ENCODE measurements around the gene NOP14. TPM values are rescaled to one million over a fixed set of nuclear protein-coding genes. Genes with fewer than 3 reads are reported as not detected.

The NOP14 gene
- total RNA-seq, 1 experiment from 2014 or later, result 50.1 TPM

- no peak overlapping the region for H3T11ph ChIP-seq (ENCODE audit: low read length)
- no peak overlapping the region for H3K4me2 ChIP-seq (ENCODE audit: insufficient read depth, insufficient read length, low read length)
- H4K20me1 ChIP-seq (ENCODE audit: control insufficient read depth, insufficient read depth, insufficient read length), result peaks cover 2% of the 10 kb centered on the region
- H3K9me3 ChIP-seq (ENCODE audit: control insufficient read depth, low read depth, low read length), result no peaks in the 10 kb centered on the region
- H4K5ac ChIP-seq (ENCODE audit: insufficient read length, low read depth, low read length), result no peak overlapping the region
- H3K4me1 Mint-ChIP-seq, result peaks cover 32 to 42% of the 10 kb centered on the region in 2 experiments
- H2BK15ac ChIP-seq (ENCODE audit: low read depth, low read length), result no peak overlapping the region
- no peak overlapping the region for H3K56ac ChIP-seq (ENCODE audit: insufficient read length, low read depth, low read length)
- no peak overlapping the region for H2AK5ac ChIP-seq (ENCODE audit: insufficient read length, low read length)
- H3K9me3 Mint-ChIP-seq, result peaks cover 15 to 30% of the 10 kb centered on the region in 2 experiments
- H3K79me2 ChIP-seq (ENCODE audit: insufficient read depth, low read length), result no peaks in the 10 kb centered on the region
- no peak overlapping the region for H3K4ac ChIP-seq (ENCODE audit: low read depth, low read length)
- no peak overlapping the region for H3K9ac ChIP-seq (ENCODE audit: extremely low read depth, insufficient read length, low read length)
- no peaks in the 10 kb centered on the region for H3K27me3 Mint-ChIP-seq (ENCODE audit: low read depth)
- no peak overlapping the region; the same call in 1 of the 2 replicates for H3K14ac ChIP-seq (ENCODE audit: insufficient read depth, low read length)
- H3K27ac ChIP-seq (ENCODE audit: insufficient read length, low read depth, low read length), result no peak overlapping the region
- no peak overlapping the region for H3K23ac ChIP-seq (ENCODE audit: insufficient read length, low read depth, low read length)
- H3K4me1 ChIP-seq (ENCODE audit: insufficient read depth, low read length), result peaks cover 6% of the 10 kb centered on the region; the same call in 1 of the 2 replicates
- no peak for DNase-seq
- H4K91ac ChIP-seq (ENCODE audit: insufficient read length, low read depth, low read length), result no peak overlapping the region
- H2BK120ac ChIP-seq (ENCODE audit: low read depth, low read length, poor library complexity, severe bottlenecking), result no peak overlapping the region
- H3K36me3 Mint-ChIP-seq (ENCODE audit: insufficient read depth in 1 of 3, low read depth in 3 of 3), result peaks cover 70 to 86% (median 83%) of the 10 kb centered on the region in 3 experiments
- H3K27ac Mint-ChIP-seq, result peak overlapping the region; percentile 78 to 86 (median 84); a peak in 4 of 7 replicates
- H2AFZ ChIP-seq (ENCODE audit: low read length), result no peak overlapping the region
- H2BK5ac ChIP-seq (ENCODE audit: insufficient read length, low read length), result no peak overlapping the region
- no peak for TF ChIP-seq CTCF (conservative IDR thresholded peaks at IDR 0.05)
- WGBS (ENCODE audit: extremely low coverage, insufficient read length, low lambda C conversion rate), result no CpG with 5 or more reads among the region's 8 CpGs
- H3K79me1 ChIP-seq (ENCODE audit: insufficient read depth, low read depth, low read length, poor library complexity, severe bottlenecking), result no peaks in the 10 kb centered on the region
- no peak overlapping the region for H3K18ac ChIP-seq (ENCODE audit: insufficient read length, low read depth, low read length)
- no peak overlapping the region for H3K4me3 Mint-ChIP-seq
- H2BK12ac ChIP-seq (ENCODE audit: insufficient read length, low read depth, low read length), result no peak overlapping the region
- no peaks in the 10 kb centered on the region for H3K27me3 ChIP-seq (ENCODE audit: insufficient read depth, low read length)
- H2BK20ac ChIP-seq (ENCODE audit: low read depth, low read length, poor library complexity, severe bottlenecking), result no peak overlapping the region
- H4K8ac ChIP-seq (replicated peaks; ENCODE audit: insufficient read length, low read depth, low read length), result no peak overlapping the region
- H3K23me2 ChIP-seq (ENCODE audit: insufficient read length, low read depth, low read length, poor library complexity, severe bottlenecking), result no peaks in the 10 kb centered on the region
These were observed 38.9 kb downstream of the NOP14 start for GRCh38 chr4:2924286-2924685.

Measured in H9 (cell line).